Fibroblast of pulmonary artery (primary cell): ENCODE data around the gene RRAD.
"Not testable (repeated sequence)": the region's sequence is repeated elsewhere in the genome, so short reads cannot be mapped to it uniquely, and the experiment has no call there.

Experiments used
- DNase-seq: peaks from one replicate; pipeline ENCODE4 v3.0.0-alpha.2; 2010; ENCODE audit warnings: low read depth
- H3K4me3 ChIP-seq: replicated peaks from 2 replicates; pipeline ENCODE4 v1.5.1; 2011; ENCODE audit warnings: low read depth, mild to moderate bottlenecking, control low read depth, low read length, moderate library complexity
- CTCF ChIP-seq: IDR thresholded peaks from 2 replicates; pipeline ENCODE4 v1.5.1; 2011; ENCODE audit warnings: mild to moderate bottlenecking, control low read depth, low read length, inconsistent platforms; ENCODE audit errors: missing control alignments

Gene RRAD

GRCh38 chr16:66899310-66899944, 25.9 kb downstream of the RRAD start:
- no peak overlapping the region for H3K4me3 ChIP-seq
- peak; percentile 64 for DNase-seq
- no peak for TF ChIP-seq CTCF

- no peak overlapping the region for H3K4me3 ChIP-seq
- DNase-seq: no peak
- TF ChIP-seq CTCF: no peak
Measured at GRCh38 chr16:66898933-66899309, 26.4 kb downstream of the RRAD start.

GRCh38 chr16:66898207-66898606, 27.1 kb downstream of the RRAD start:
- no peak for DNase-seq
- no peak for TF ChIP-seq CTCF

DNA sequence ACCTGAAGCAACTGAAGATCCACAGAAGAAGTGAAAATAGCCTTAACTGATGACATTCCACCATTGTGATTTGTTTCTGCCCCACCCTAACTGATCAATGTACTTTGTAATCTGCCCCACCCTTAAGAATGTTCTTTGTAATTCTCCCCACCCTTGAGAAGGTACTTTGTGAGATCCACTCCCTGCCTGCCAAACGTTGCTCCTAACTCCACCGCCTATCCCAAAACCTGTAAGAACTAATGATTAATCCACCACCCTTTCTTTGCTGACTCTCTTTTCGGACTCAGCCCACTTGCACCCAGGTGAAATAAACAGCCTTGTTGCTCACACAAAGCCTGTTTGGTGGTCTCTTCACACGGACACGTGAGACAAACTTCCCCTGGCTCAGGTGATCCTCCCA, 28.7 kb downstream of the RRAD start:
- DNase-seq, H3K4me3 ChIP-seq: not testable (repeated sequence)

More at GRCh38 chr16:66898207-66898606, 27.1 kb downstream of the RRAD start:
- H3K4me3 ChIP-seq: no peak overlapping the region

- H3K4me3 ChIP-seq: no peak overlapping the region
- no peak for DNase-seq
- TF ChIP-seq CTCF: no peak
Measured at GRCh38 chr16:66895999-66896398, 29.3 kb downstream of the RRAD start.

GRCh38 chr16:66895689-66895979, 29.7 kb downstream of the RRAD start:
- DNase-seq: no peak
- TF ChIP-seq CTCF: no peak
- H3K4me3 ChIP-seq: no peak overlapping the region

DNA sequence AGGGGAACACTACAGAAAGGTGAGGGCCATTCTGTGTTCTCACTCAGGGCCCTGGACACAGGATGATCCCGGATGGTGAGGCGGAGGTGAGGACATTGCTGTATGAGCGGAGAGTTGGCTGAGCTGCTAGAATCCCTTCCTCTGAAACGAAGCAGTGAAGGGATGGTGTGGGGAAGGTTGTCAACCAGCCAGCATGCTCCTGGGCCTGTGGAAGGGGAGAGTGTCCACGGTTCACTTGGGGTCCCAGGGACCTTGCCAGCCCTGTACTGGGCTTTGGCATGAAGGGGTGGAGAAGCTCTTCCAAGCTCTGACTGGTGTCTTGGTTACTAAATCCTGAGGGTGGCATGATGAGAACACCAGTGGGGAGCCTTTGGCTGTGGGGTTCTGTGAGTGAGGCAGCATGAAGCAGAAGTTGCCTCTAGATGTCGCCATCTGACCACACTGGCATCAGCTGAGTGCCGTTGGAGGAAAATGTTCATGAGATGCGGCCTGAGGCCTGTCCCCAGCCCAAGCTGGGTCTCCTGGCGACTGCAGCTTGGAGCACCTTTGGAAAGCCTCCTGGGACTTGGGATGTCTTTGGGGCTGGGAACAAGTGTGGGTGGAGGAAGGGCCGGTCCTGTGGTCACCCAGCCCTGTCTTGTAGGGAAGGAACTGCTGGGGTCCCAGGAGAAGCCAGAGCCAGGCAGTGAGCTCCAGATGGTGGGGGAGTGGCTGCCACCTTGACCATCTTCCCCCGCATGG, 30.2 kb downstream of the RRAD start:
- peak; percentile 86 for TF ChIP-seq CTCF
- H3K4me3 ChIP-seq: no peak overlapping the region
- DNase-seq: peak; percentile 84
